HG03097 (cell line): ENCODE measurements around the gene CHN2.

Source experiments
- ATAC-seq: cut with Tn5 transposase; IDR thresholded peaks from one replicate; pipeline ENCODE4 v1.9.1; 2021; ENCODE audit not compliant: unreplicated experiment, low FRiP score

Gene CHN2

GRCh38 chr7:29354340-29354739 is 159.8 kb downstream of the CHN2 start:
- ATAC-seq, result no peak

- ATAC-seq, result no peak
Observed at GRCh38 chr7:29355388-29355787, 160.8 kb downstream of the CHN2 start.

- no peak for ATAC-seq
Observed at GRCh38 chr7:29356631-29357030, 162.1 kb downstream of the CHN2 start.

GRCh38 chr7:29359482-29360093 is 165.0 kb downstream of the CHN2 start:
- ATAC-seq, result no peak

GRCh38 chr7:29360633-29361625 is 166.4 kb downstream of the CHN2 start:
- no peak for ATAC-seq

GRCh38 chr7:29362380-29362779 is 167.8 kb downstream of the CHN2 start:
- ATAC-seq, result no peak

GRCh38 chr7:29363636-29364425 is 169.3 kb downstream of the CHN2 start:
- ATAC-seq, result no peak

- no peak for ATAC-seq
Observed at GRCh38 chr7:29364661-29365060, 170.1 kb downstream of the CHN2 start.

GRCh38 chr7:29365423-29365822 is 170.8 kb downstream of the CHN2 start:
- ATAC-seq, result no peak

GRCh38 chr7:29367784-29368183 is 173.2 kb downstream of the CHN2 start:
- no peak for ATAC-seq

- no peak for ATAC-seq
Observed at GRCh38 chr7:29369909-29370488, 175.4 kb downstream of the CHN2 start.

GRCh38 chr7:29370531-29371314 is 176.1 kb downstream of the CHN2 start:
- no peak for ATAC-seq

GRCh38 chr7:29371472-29371871 is 176.9 kb downstream of the CHN2 start:
- ATAC-seq, result no peak

GRCh38 chr7:29372351-29373090 is 177.9 kb downstream of the CHN2 start:
- no peak for ATAC-seq

- ATAC-seq, result no peak
Observed at GRCh38 chr7:29375641-29376562, 181.3 kb downstream of the CHN2 start.

GRCh38 chr7:29377718-29378117 is 183.1 kb downstream of the CHN2 start:
- no peak for ATAC-seq

GRCh38 chr7:29379551-29379950 is 185.0 kb downstream of the CHN2 start:
- no peak for ATAC-seq
